HCT116 (cell line): ENCODE results near the gene PRKCQ. TPM values are rescaled to one million over a fixed set of nuclear protein-coding genes. Genes with fewer than 3 reads are reported as not detected.

Source experiments
- ATAC-seq: fragments of 200-7000 bp; cut with Tn5 transposase; 2 replicates; pipeline ENCODE4 v1.9.1; 2020; ENCODE audit warnings: mild to moderate bottlenecking, moderate library complexity
- BruUV-seq: library from RNA; stranded (reverse); fragments of 400-500 nt; replicated peaks from 2 replicates; lab custom pipeline; 2021; lab: Mats Ljungman, UMichigan
- CTCF ChIA-PET: fragments of 300-600 bp; sonication (Branson Sonifier 250); formaldehyde crosslinking; loops from one replicate; lab custom pipeline; 2021; ENCODE audit warnings: antibody characterized with exemption; lab: Charles Lee
- POLR2A ChIA-PET: fragments of 300-600, 350-600 bp; sonication (Branson Sonifier 250); formaldehyde crosslinking; loops from one replicate; lab custom pipeline; 2021; ENCODE audit warnings: antibody characterized with exemption; lab: Charles Lee
- RAD21 ChIA-PET, 2 experiments: fragments of 300-600 bp; sonication (Branson Sonifier 250); formaldehyde crosslinking; loops; one replicate each; lab custom pipeline; 2023; ENCODE audit warnings: low total read pairs in 2 of 2; ENCODE audit not compliant: uncharacterized antibody in 2 of 2, unreplicated experiment in 2 of 2, low non-redundant PET in 1 of 2; lab: Charles Lee
- DNase-seq: peaks from one replicate; pipeline ENCODE4 v3.0.0-alpha.2; 2010; ENCODE audit warnings: low read depth, low spot score
- H2AFZ ChIP-seq: fragments of 200-600 bp; shearing (Covaris generic), sonication (generic); 2 replicates; pipeline ENCODE4 v1.6.1; 2017; ENCODE audit warnings: low read depth, mixed run types, mixed read lengths, antibody characterized with exemption, low read length; ENCODE audit not compliant: poor library complexity, severe bottlenecking
- H3K27ac ChIP-seq: 2 replicates; pipeline ENCODE4 v1.5.1; 2012; ENCODE audit warnings: low read depth, low read length
- H3K27me3 ChIP-seq: fragments of 200-600 bp; sonication (generic); 2 replicates; pipeline ENCODE4 v1.6.1; 2016; ENCODE audit warnings: mixed run types, low read length, mixed read lengths; ENCODE audit not compliant: insufficient read depth
- H3K36me3 ChIP-seq, 2 experiments: fragments of 200-500 bp in 1 of 2; fragments of 200-600 bp in 1 of 2; sonication (Bioruptor generic) in 1 of 2; sonication (generic) in 1 of 2; 2 replicates each; pipeline versions ENCODE4 v1.5.1 to v1.6.1; 2014 to 2016; ENCODE audit warnings: low read length in 2 of 2, inconsistent platforms in 1 of 2, mixed read lengths in 1 of 2, mixed run types in 1 of 2; ENCODE audit not compliant: insufficient read depth in 2 of 2, control insufficient read depth in 1 of 2
- H3K4me1 ChIP-seq, 2 experiments: fragments of 200-600 bp in 1 of 2; sonication (generic) in 1 of 2; 2 replicates each; pipeline versions ENCODE4 v1.5.1 to v1.6.1; 2012 to 2017; ENCODE audit warnings: low read length in 2 of 2, inconsistent platforms in 1 of 2, mild to moderate bottlenecking in 1 of 2, mixed read lengths in 1 of 2, mixed run types in 1 of 2, moderate library complexity in 1 of 2; ENCODE audit not compliant: insufficient read depth in 2 of 2, control insufficient read depth in 1 of 2
- H3K4me2 ChIP-seq: fragments of 200-600 bp; sonication (generic); 2 replicates; pipeline ENCODE4 v1.6.1; 2017; ENCODE audit warnings: mixed run types, low read length, mixed read lengths
- H3K4me3 ChIP-seq, 2 experiments: fragments of 200-600 bp in 1 of 2; sonication (generic) in 1 of 2; replicated peaks in 1 of 2; 2 replicates each; pipeline ENCODE4 v1.5.1; 2011 to 2016; ENCODE audit warnings: low read length in 2 of 2, control low read depth in 1 of 2, low read depth in 1 of 2, mild to moderate bottlenecking in 1 of 2, mixed read lengths in 1 of 2, mixed run types in 1 of 2
- H3K79me2 ChIP-seq: fragments of 200-600 bp; sonication (generic); 2 replicates; pipeline ENCODE4 v1.6.1; 2017; ENCODE audit warnings: mild to moderate bottlenecking, mixed run types, low read length, moderate library complexity, mixed read lengths; ENCODE audit not compliant: insufficient read depth
- H3K9ac ChIP-seq: fragments of 200-600 bp; sonication (generic); 2 replicates; pipeline ENCODE4 v1.6.1; 2016; ENCODE audit warnings: low read length, mixed read lengths
- H3K9me2 ChIP-seq: fragments of 200-600 bp; sonication (generic), shearing (Covaris generic); 2 replicates; pipeline ENCODE4 v1.6.1; 2017; ENCODE audit warnings: mixed run types, mild to moderate bottlenecking, moderate library complexity; ENCODE audit not compliant: insufficient read depth
- H3K9me3 ChIP-seq, 2 experiments: fragments of 200-500 bp in 1 of 2; fragments of 200-600 bp in 1 of 2; sonication (Bioruptor generic) in 1 of 2; sonication (generic) in 1 of 2; 2 replicates each; pipeline ENCODE4 v1.6.1; 2014 to 2017; ENCODE audit warnings: low read length in 2 of 2, mixed read lengths in 2 of 2, inconsistent platforms in 1 of 2, low read depth in 1 of 2, mild to moderate bottlenecking in 1 of 2, mixed run types in 1 of 2, moderate library complexity in 1 of 2; ENCODE audit not compliant: control insufficient read depth in 1 of 2, insufficient read depth in 1 of 2
- H4K20me1 ChIP-seq: fragments of 200-600 bp; sonication (generic), shearing (Covaris generic); 2 replicates; pipeline ENCODE4 v1.6.1; 2017; ENCODE audit warnings: mixed run types, mild to moderate bottlenecking, moderate library complexity; ENCODE audit not compliant: insufficient read depth
- CBX3 ChIP-seq: IDR thresholded peaks from 2 replicates; pipeline ENCODE4 v1.6.1; 2012; ENCODE audit warnings: low read depth
- EGR1 ChIP-seq: IDR thresholded peaks from 2 replicates; pipeline ENCODE4 v1.6.1; 2012; ENCODE audit warnings: low read depth
- EZH2phosphoT487 ChIP-seq: fragments of 200-600 bp; IDR thresholded peaks from 2 replicates; pipeline ENCODE4 v1.6.1; 2018; ENCODE audit warnings: antibody characterized with exemption, borderline replicate concordance
- FOSL1 ChIP-seq: IDR thresholded peaks from 2 replicates; pipeline ENCODE4 v1.6.1; 2012; ENCODE audit warnings: low read depth
- JUND ChIP-seq: IDR thresholded peaks from 2 replicates; pipeline ENCODE4 v1.6.1; 2012
- POLR2A ChIP-seq: IDR thresholded peaks from 2 replicates; pipeline ENCODE4 v1.7.0; 2011; ENCODE audit warnings: borderline replicate concordance; ENCODE audit not compliant: insufficient read depth, insufficient read length; ENCODE audit errors: extremely low read depth
- POLR2AphosphoS5 ChIP-seq: IDR thresholded peaks from 2 replicates; pipeline ENCODE4 v1.6.1; 2011; ENCODE audit warnings: mild to moderate bottlenecking, low read depth, low read length, moderate library complexity
- SRF ChIP-seq: IDR thresholded peaks from 2 replicates; pipeline ENCODE4 v1.6.1; 2012; ENCODE audit warnings: low read depth
- ZNF274 ChIP-seq: fragments of 200-500 bp; sonication (Bioruptor generic); IDR thresholded peaks from 2 replicates; pipeline ENCODE4 v1.6.1; 2014; ENCODE audit warnings: mild to moderate bottlenecking, low read depth, low read length, inconsistent platforms
- intact Hi-C: fragments of 100-400 bp; cut with micrococcal nuclease; formaldehyde crosslinking; loops from 2 replicates; pipeline ENCODE4 v1.10.0; 2022
- total RNA-seq: library from RNA; stranded (reverse); gene quantifications from one replicate; pipeline ENCODE4 v1.2.1, GENCODE V29; 2021; ENCODE audit not compliant: unreplicated experiment
- TF ChIP-seq, protein P1 (sequence below): IDR thresholded peaks from 2 replicates; pipeline ENCODE4 v1.6.1; 2012
- TF ChIP-seq, protein P2 (sequence below): IDR thresholded peaks from 2 replicates; pipeline ENCODE4 v1.6.1; 2011; ENCODE audit warnings: mild to moderate bottlenecking, low read length, moderate library complexity; ENCODE audit not compliant: insufficient replicate concordance; ENCODE audit errors: extremely low read depth
- TF ChIP-seq, protein P3 (sequence below): IDR thresholded peaks from 2 replicates; pipeline ENCODE4 v1.6.1; 2012

PRKCQ gene
- total RNA-seq, 1 experiment from 2014 or later, result 0.54 TPM

DNA sequence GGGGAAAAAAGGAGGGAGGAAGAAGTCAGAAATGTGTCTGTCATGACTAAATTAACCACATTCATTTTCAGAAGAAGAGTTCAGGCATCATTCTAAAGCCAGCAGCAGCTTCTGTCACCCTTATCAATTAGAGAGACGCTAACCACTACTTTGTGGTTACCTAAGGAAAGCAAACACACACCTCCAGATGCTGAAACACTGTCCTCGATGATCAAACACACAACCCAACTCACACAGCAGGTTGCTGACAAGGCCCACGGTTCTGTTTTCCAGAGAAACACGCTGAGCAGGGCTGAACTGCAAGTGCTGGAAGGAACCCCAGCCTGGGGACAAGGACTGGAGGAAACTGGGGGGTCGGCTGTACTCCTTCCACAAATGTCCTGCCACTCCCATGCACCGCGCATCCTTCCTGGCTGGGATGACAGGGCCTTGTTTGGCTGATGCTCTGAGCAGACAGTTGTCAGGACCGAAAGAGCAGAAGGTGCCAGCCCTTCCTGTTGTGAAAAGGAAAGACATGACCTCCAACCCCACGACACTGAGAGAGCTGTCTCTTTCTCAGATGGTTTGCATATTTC, 36.6 kb downstream of the PRKCQ start:
- no peak for ATAC-seq

More for the DNA sequence above, 36.6 kb downstream of the PRKCQ start:
- ChIA-PET RAD21 (no interaction called here), POLR2A (no interaction called here), CTCF (no interaction called here)
- Histone ChIP-seq H2AFZ (no peak overlapping the region), H3K79me2 (no peaks in the 10 kb centered on the region), H3K4me1 (no peaks in the 10 kb centered on the region), H3K9me2 (no peaks in the 10 kb centered on the region), H3K27ac (no peak overlapping the region), H3K9ac (no peak overlapping the region), H3K4me3 (no peak overlapping the region), H3K9me3 (no peaks in the 10 kb centered on the region), H3K36me3 (no peaks in the 10 kb centered on the region), H4K20me1 (no peaks in the 10 kb centered on the region), H3K27me3 (peaks cover 50% of the 10 kb centered on the region), H3K4me2 (no peak overlapping the region)
- intact Hi-C loops, result no loop called here
- TF ChIP-seq JUND, result no peak
- TF ChIP-seq, protein P1, sequence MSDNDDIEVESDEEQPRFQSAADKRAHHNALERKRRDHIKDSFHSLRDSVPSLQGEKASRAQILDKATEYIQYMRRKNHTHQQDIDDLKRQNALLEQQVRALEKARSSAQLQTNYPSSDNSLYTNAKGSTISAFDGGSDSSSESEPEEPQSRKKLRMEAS, result no peak
- no peak for TF ChIP-seq EGR1
- TF ChIP-seq POLR2A, result no peak
- no peak for TF ChIP-seq ZNF274
- TF ChIP-seq POLR2AphosphoS5, result no peak
- no peak for TF ChIP-seq FOSL1
- TF ChIP-seq, protein P2, sequence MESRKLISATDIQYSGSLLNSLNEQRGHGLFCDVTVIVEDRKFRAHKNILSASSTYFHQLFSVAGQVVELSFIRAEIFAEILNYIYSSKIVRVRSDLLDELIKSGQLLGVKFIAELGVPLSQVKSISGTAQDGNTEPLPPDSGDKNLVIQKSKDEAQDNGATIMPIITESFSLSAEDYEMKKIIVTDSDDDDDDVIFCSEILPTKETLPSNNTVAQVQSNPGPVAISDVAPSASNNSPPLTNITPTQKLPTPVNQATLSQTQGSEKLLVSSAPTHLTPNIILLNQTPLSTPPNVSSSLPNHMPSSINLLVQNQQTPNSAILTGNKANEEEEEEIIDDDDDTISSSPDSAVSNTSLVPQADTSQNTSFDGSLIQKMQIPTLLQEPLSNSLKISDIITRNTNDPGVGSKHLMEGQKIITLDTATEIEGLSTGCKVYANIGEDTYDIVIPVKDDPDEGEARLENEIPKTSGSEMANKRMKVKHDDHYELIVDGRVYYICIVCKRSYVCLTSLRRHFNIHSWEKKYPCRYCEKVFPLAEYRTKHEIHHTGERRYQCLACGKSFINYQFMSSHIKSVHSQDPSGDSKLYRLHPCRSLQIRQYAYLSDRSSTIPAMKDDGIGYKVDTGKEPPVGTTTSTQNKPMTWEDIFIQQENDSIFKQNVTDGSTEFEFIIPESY, result no peak
- no peak for TF ChIP-seq EZH2phosphoT487
- TF ChIP-seq, protein P3, sequence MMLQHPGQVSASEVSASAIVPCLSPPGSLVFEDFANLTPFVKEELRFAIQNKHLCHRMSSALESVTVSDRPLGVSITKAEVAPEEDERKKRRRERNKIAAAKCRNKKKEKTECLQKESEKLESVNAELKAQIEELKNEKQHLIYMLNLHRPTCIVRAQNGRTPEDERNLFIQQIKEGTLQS, result no peak
- no peak for TF ChIP-seq CBX3
- no peak for TF ChIP-seq SRF
- no peak for DNase-seq
- BruUV-seq, result no TSS peak
